ENCODE measurements around the gene AP3M1. TPM values are rescaled to one million over a fixed set of nuclear protein-coding genes. Genes with fewer than 3 reads are reported as not detected.

Gene AP3M1
- total and polyA plus RNA-seq, 2 donors (not counting 1 experiment from before 2014, with no cell fraction given) = 28.4 to 55.3 TPM

- Histone ChIP-seq H3K36me3 (ENCODE audit: control insufficient read depth, insufficient read depth, low read length) (no peaks in the 10 kb centered on the region), H3K4me3 (replicated peaks in 1 of 4; ENCODE audit: control extremely low read depth in 1 of 4, insufficient read depth in 1 of 4, low read depth in 3 of 4, low read length in 4 of 4) (no peak overlapping the region), H3K9me3 (ENCODE audit: control insufficient read depth, insufficient read depth, low read depth, low read length) (no peaks in the 10 kb centered on the region), H3K79me2 (ENCODE audit: control insufficient read depth, insufficient read depth, low read length) (peaks cover 2% of the 10 kb centered on the region), H2AFZ (ENCODE audit: low read length) (no peak overlapping the region), H3K27me3 (ENCODE audit: control insufficient read depth, insufficient read depth, low read length) (no peaks in the 10 kb centered on the region), H3K9ac (ENCODE audit: insufficient read depth, low read length) (no peak overlapping the region), H3K4me1 (ENCODE audit: control insufficient read depth, extremely low read depth, insufficient read depth, low read length) (no peaks in the 10 kb centered on the region), H3K27ac (ENCODE audit: insufficient read depth, low read length) (no peak overlapping the region), H4K20me1 (ENCODE audit: control insufficient read depth, extremely low read depth, insufficient read depth, low read length) (no peaks in the 10 kb centered on the region), H3K4me2 (ENCODE audit: extremely low read depth, insufficient read depth, low read length) (no peak overlapping the region)
- TF ChIP-seq CTCF (conservative IDR thresholded peaks at IDR 0.05 in 1 of 2, IDR thresholded peaks at IDR 0.05 in 1 of 2; ENCODE audit: low read depth in 1 of 2, low read length in 2 of 2) (no peak), EZH2 (IDR thresholded peaks at IDR 0.05; ENCODE audit: low read length, missing control alignments) (no peak)
- peak; percentile 57 to 64 for DNase-seq (ENCODE audit: low read depth in 2 of 2)
Observed at GRCh38 chr10:74156919-74157289, 6.3 kb upstream of the AP3M1 start.

GRCh38 chr10:74153676-74154075 lies 3.0 kb upstream of the AP3M1 start:
- no peaks in the 10 kb centered on the region for H3K36me3 ChIP-seq (ENCODE audit: control insufficient read depth, insufficient read depth, low read length)
- no peak overlapping the region for H3K4me2 ChIP-seq (ENCODE audit: extremely low read depth, insufficient read depth, low read length)
- no peaks in the 10 kb centered on the region for H3K27me3 ChIP-seq (ENCODE audit: control insufficient read depth, insufficient read depth, low read length)
- no peak overlapping the region for H2AFZ ChIP-seq (ENCODE audit: low read length)
- H3K9ac ChIP-seq (ENCODE audit: insufficient read depth, low read length) = no peak overlapping the region
- H3K9me3 ChIP-seq (ENCODE audit: control insufficient read depth, insufficient read depth, low read depth, low read length) = no peaks in the 10 kb centered on the region
- H3K4me1 ChIP-seq (ENCODE audit: control insufficient read depth, extremely low read depth, insufficient read depth, low read length) = no peaks in the 10 kb centered on the region
- H4K20me1 ChIP-seq (ENCODE audit: control insufficient read depth, extremely low read depth, insufficient read depth, low read length) = no peaks in the 10 kb centered on the region
- H3K4me3 ChIP-seq (replicated peaks in 1 of 4; ENCODE audit: control extremely low read depth in 1 of 4, insufficient read depth in 1 of 4, low read depth in 3 of 4, low read length in 4 of 4) = peak overlapping the region in 1 of 4 experiments; percentile 2
- TF ChIP-seq EZH2 (IDR thresholded peaks at IDR 0.05; ENCODE audit: low read length, missing control alignments) (no peak), CTCF (conservative IDR thresholded peaks at IDR 0.05 in 1 of 2, IDR thresholded peaks at IDR 0.05 in 1 of 2; ENCODE audit: low read depth in 1 of 2, low read length in 2 of 2) (no peak)
- H3K27ac ChIP-seq (ENCODE audit: insufficient read depth, low read length) = no peak overlapping the region
- peaks cover 20% of the 10 kb centered on the region for H3K79me2 ChIP-seq (ENCODE audit: control insufficient read depth, insufficient read depth, low read length)
- no peak for DNase-seq (ENCODE audit: low read depth in 2 of 2)

GRCh38 chr10:74153123-74153522 lies 2.5 kb upstream of the AP3M1 start:
- H3K79me2 ChIP-seq (ENCODE audit: control insufficient read depth, insufficient read depth, low read length) = peaks cover 26% of the 10 kb centered on the region
- H3K4me1 ChIP-seq (ENCODE audit: control insufficient read depth, extremely low read depth, insufficient read depth, low read length) = no peaks in the 10 kb centered on the region
- no peaks in the 10 kb centered on the region for H4K20me1 ChIP-seq (ENCODE audit: control insufficient read depth, extremely low read depth, insufficient read depth, low read length)
- peak; percentile 47 to 69 for DNase-seq (ENCODE audit: low read depth in 2 of 2)
- H3K27me3 ChIP-seq (ENCODE audit: control insufficient read depth, insufficient read depth, low read length) = no peaks in the 10 kb centered on the region
- H3K36me3 ChIP-seq (ENCODE audit: control insufficient read depth, insufficient read depth, low read length) = no peaks in the 10 kb centered on the region
- H3K9ac ChIP-seq (ENCODE audit: insufficient read depth, low read length) = no peak overlapping the region
- no peak overlapping the region for H2AFZ ChIP-seq (ENCODE audit: low read length)
- TF ChIP-seq CTCF (conservative IDR thresholded peaks at IDR 0.05 in 1 of 2, IDR thresholded peaks at IDR 0.05 in 1 of 2; ENCODE audit: low read depth in 1 of 2, low read length in 2 of 2) = peak; percentile 49 to 52
- no peak for TF ChIP-seq EZH2 (IDR thresholded peaks at IDR 0.05; ENCODE audit: low read length, missing control alignments)
- no peaks in the 10 kb centered on the region for H3K9me3 ChIP-seq (ENCODE audit: control insufficient read depth, insufficient read depth, low read depth, low read length)
- H3K4me2 ChIP-seq (ENCODE audit: extremely low read depth, insufficient read depth, low read length) = no peak overlapping the region
- peak overlapping the region in 1 of 4 experiments; percentile 2 for H3K4me3 ChIP-seq (replicated peaks in 1 of 4; ENCODE audit: control extremely low read depth in 1 of 4, insufficient read depth in 1 of 4, low read depth in 3 of 4, low read length in 4 of 4)
- H3K27ac ChIP-seq (ENCODE audit: insufficient read depth, low read length) = no peak overlapping the region
